ENCODE data around the gene HLA-DQA1. TPM values are rescaled to one million over a fixed set of nuclear protein-coding genes. Genes with fewer than 3 reads are reported as not detected.

Gene HLA-DQA1
- total and polyA plus RNA-seq, 2 experiments from 2014 or later, result 0.42 TPM; not detected in 1

- no peak overlapping the region for H2AFZ ChIP-seq
- DNase-seq (ENCODE audit: low spot score) (peak; percentile 16), ATAC-seq (peak; percentile 48)
- no peaks in the 10 kb centered on the region for H3K36me3 Mint-ChIP-seq (ENCODE audit: low read depth)
- TF ChIP-seq STAT1 (IDR thresholded peaks at IDR 0.05; ENCODE audit: unreplicated experiment) (no peak), EZH2phosphoT487 (IDR thresholded peaks at IDR 0.05; ENCODE audit: unreplicated experiment) (no peak), CTCF (conservative IDR thresholded peaks at IDR 0.05; ENCODE audit: low read depth in 2 of 2) (no peak), ZNF331 (CRISPR knock-in tag; IDR thresholded peaks at IDR 0.05; ENCODE audit: low read depth) (no peak), POLR2AphosphoS5 (IDR thresholded peaks at IDR 0.05; ENCODE audit: low read depth) (no peak), REST (IDR thresholded peaks at IDR 0.05; ENCODE audit: unreplicated experiment) (no peak), ZNF462 (CRISPR knock-in tag; IDR thresholded peaks at IDR 0.05) (no peak), CREB1 (CRISPR knock-in tag; IDR thresholded peaks at IDR 0.05; ENCODE audit: low read depth) (no peak), EZH2 (IDR thresholded peaks at IDR 0.05; ENCODE audit: low read depth, unreplicated experiment) (no peak), ETS1 (IDR thresholded peaks at IDR 0.05) (no peak), NANOG (IDR thresholded peaks at IDR 0.05; ENCODE audit: borderline replicate concordance) (no peak), ZNF114 (CRISPR knock-in tag; IDR thresholded peaks at IDR 0.05) (no peak), JUNB (IDR thresholded peaks at IDR 0.05; ENCODE audit: unreplicated experiment) (no peak)
- no peak overlapping the region for H3K4me3 Mint-ChIP-seq
- H3K4me2 ChIP-seq, result no peak overlapping the region
- H3K9me3 Mint-ChIP-seq, result no peaks in the 10 kb centered on the region
- no peaks in the 10 kb centered on the region for H3K9me2 ChIP-seq (ENCODE audit: insufficient read depth)
- H3K4me3 ChIP-seq, result no peak overlapping the region
- no peaks in the 10 kb centered on the region for H3K79me2 ChIP-seq (replicated peaks; ENCODE audit: insufficient read depth)
- H3K4me1 Mint-ChIP-seq, result peaks cover 6% of the 10 kb centered on the region
- no peak overlapping the region for H3K27ac ChIP-seq (ENCODE audit: low read depth)
- H3K27me3 Mint-ChIP-seq (ENCODE audit: insufficient read depth, low read depth, poor library complexity), result no peaks in the 10 kb centered on the region
- H3K36me3 ChIP-seq (ENCODE audit: insufficient read depth), result no peaks in the 10 kb centered on the region
- H3K27ac Mint-ChIP-seq, result no peak overlapping the region
- no peaks in the 10 kb centered on the region for H3K4me1 ChIP-seq (ENCODE audit: insufficient read depth)
- no peaks in the 10 kb centered on the region for H4K20me1 ChIP-seq (replicated peaks; ENCODE audit: insufficient read depth)
- H3K27me3 ChIP-seq (ENCODE audit: insufficient read depth), result no peaks in the 10 kb centered on the region
- H3F3A ChIP-seq (replicated peaks; ENCODE audit: low read depth), result no peaks in the 10 kb centered on the region
These were observed 22.7 kb upstream of the HLA-DQA1 start for GRCh38 chr6:32614366-32615081.

Measured in GM23338 (cell line).